MM.1S (cell line): ENCODE measurements around the gene SLC25A19.

ENCODE experiments used
- DNase-seq: peaks from one replicate; pipeline ENCODE4 v3.0.0-alpha.2; 2015
- H2AFZ ChIP-seq: fragments of 300-600 bp; sonication (generic); 2 replicates; pipeline ENCODE4 v1.6.0; 2016; ENCODE audit warnings: antibody characterized with exemption, low read length
- H3F3A ChIP-seq: fragments of 300-600 bp; sonication (generic); 2 replicates; pipeline ENCODE4 v1.6.1; 2016; ENCODE audit warnings: mild to moderate bottlenecking, antibody characterized with exemption, low read length, moderate library complexity, mixed read lengths; ENCODE audit not compliant: insufficient read depth
- H3K27ac ChIP-seq: fragments of 300-600 bp; sonication (generic); 2 replicates; pipeline ENCODE4 v1.5.1; 2016; ENCODE audit warnings: mild to moderate bottlenecking, low read length
- H3K27me3 ChIP-seq: fragments of 300-600 bp; sonication (generic); replicated peaks from 2 replicates; pipeline ENCODE4 v1.6.0; 2016; ENCODE audit warnings: low read length; ENCODE audit not compliant: insufficient read depth
- H3K36me3 ChIP-seq: fragments of 300-600 bp; sonication (generic); replicated peaks from 2 replicates; pipeline ENCODE4 v1.6.1; 2016; ENCODE audit warnings: mild to moderate bottlenecking, low read length, mixed read lengths; ENCODE audit not compliant: insufficient read depth
- H3K4me1 ChIP-seq: fragments of 300-600 bp; sonication (generic); 2 replicates; pipeline ENCODE4 v1.6.1; 2016; ENCODE audit warnings: low read length, mixed read lengths
- H3K4me2 ChIP-seq: fragments of 300-600 bp; sonication (generic); 2 replicates; pipeline ENCODE4 v1.6.0; 2016; ENCODE audit warnings: low read depth, low read length
- H3K4me3 ChIP-seq: fragments of 300-600 bp; sonication (generic); 2 replicates; pipeline ENCODE4 v1.5.1; 2016; ENCODE audit warnings: low read length, mixed read lengths
- H3K79me2 ChIP-seq: fragments of 300-600 bp; sonication (generic); 2 replicates; pipeline ENCODE4 v1.6.1; 2016; ENCODE audit warnings: mixed run types, low read length, mixed read lengths
- H3K9ac ChIP-seq: fragments of 300-600 bp; sonication (generic); 2 replicates; pipeline ENCODE4 v1.6.1; 2016; ENCODE audit warnings: low read length, mixed read lengths
- H3K9me2 ChIP-seq: fragments of 300-600 bp; sonication (generic); replicated peaks from 2 replicates; pipeline ENCODE4 v1.6.1; 2016; ENCODE audit warnings: mild to moderate bottlenecking, low read length, mixed read lengths; ENCODE audit not compliant: insufficient read depth
- H3K9me3 ChIP-seq: fragments of 300-600 bp; sonication (generic); replicated peaks from 2 replicates; pipeline ENCODE4 v1.6.1; 2016; ENCODE audit warnings: mild to moderate bottlenecking, low read length, mixed read lengths; ENCODE audit not compliant: insufficient read depth
- H4K20me1 ChIP-seq: fragments of 300-600 bp; sonication (generic); 2 replicates; pipeline ENCODE4 v1.6.1; 2016; ENCODE audit warnings: mild to moderate bottlenecking, low read length, moderate library complexity, mixed read lengths; ENCODE audit not compliant: insufficient read depth
- CTCF ChIP-seq: fragments of 300-600 bp; sonication (generic); IDR thresholded peaks from 2 replicates; pipeline ENCODE4 v1.5.1; 2016; ENCODE audit warnings: antibody characterized with exemption, low read length, mixed read lengths
- EZH2 ChIP-seq: fragments of 300-600 bp; sonication (generic); optimal IDR thresholded peaks from 2 replicates; pipeline ENCODE3; 2017; ENCODE audit warnings: low read depth, mild to moderate bottlenecking, antibody characterized with exemption, low read length, mixed read lengths
- EZH2phosphoT487 ChIP-seq: fragments of 300-600 bp; sonication (generic); IDR thresholded peaks from 2 replicates; pipeline ENCODE4 v1.6.1; 2018; ENCODE audit warnings: antibody characterized with exemption, low read length

The SLC25A19 gene

GRCh38 chr17:75289115-75289831, at the start of gene SLC25A19:
Gene SLC25A19, minus strand, starts transcription at chr17:75289433. Its CDS starts 2,669 bp downstream, at chr17:75286764.
- Histone ChIP-seq H3K4me2 (peak within 1 kb of the TSS; percentile 84), H3K4me1 (0 out of 2 replicates have a peak, but pooled peaks cover 7% of the 10 kb centered on the region), H4K20me1 (no peaks in the 10 kb centered on the region), H3K4me3 (peak within 1 kb of the TSS; percentile 87), H2AFZ (peak within 1 kb of the TSS; percentile 92), H3K36me3 (peaks cover 11% of the 10 kb centered on the region; the same call in 1 of the 2 replicates), H3K27me3 (no peaks in the 10 kb centered on the region), H3K9ac (peak within 1 kb of the TSS; percentile 82), H3K9me2 (no peaks in the 10 kb centered on the region), H3K79me2 (peaks cover 44% of the 10 kb centered on the region), H3K27ac (peak within 1 kb of the TSS; percentile 79), H3K9me3 (no peaks in the 10 kb centered on the region), H3F3A (peaks cover 19% of the 10 kb centered on the region)
- DNase-seq, result peak; percentile 99
- no peak for TF ChIP-seq EZH2
- TF ChIP-seq EZH2phosphoT487, result no peak
- no peak; the same call in 1 of the 2 replicates for TF ChIP-seq CTCF

GRCh38 chr17:75338335-75338734, 49.1 kb upstream of the SLC25A19 start:
- Histone ChIP-seq H3K27me3 (no peaks in the 10 kb centered on the region), H3K4me2 (no peak overlapping the region), H3K9me3 (no peaks in the 10 kb centered on the region), H3K9ac (no peak overlapping the region), H3K79me2 (peaks cover 80% of the 10 kb centered on the region), H3K36me3 (no peaks in the 10 kb centered on the region), H3K9me2 (no peaks in the 10 kb centered on the region), H3F3A (no peaks in the 10 kb centered on the region), H3K27ac (no peak overlapping the region), H3K4me1 (no peaks in the 10 kb centered on the region), H2AFZ (no peak overlapping the region), H3K4me3 (no peak overlapping the region), H4K20me1 (peaks cover 6% of the 10 kb centered on the region; the same call in 1 of the 2 replicates)
- TF ChIP-seq CTCF, result no peak
- TF ChIP-seq EZH2, result no peak
- no peak for TF ChIP-seq EZH2phosphoT487
- no peak for DNase-seq

- Histone ChIP-seq H3K27ac (no peak overlapping the region), H3K79me2 (peaks cover 81% of the 10 kb centered on the region), H3K9me3 (no peaks in the 10 kb centered on the region), H3K4me2 (no peak overlapping the region), H2AFZ (no peak overlapping the region), H3K27me3 (no peaks in the 10 kb centered on the region), H3K4me1 (no peaks in the 10 kb centered on the region), H3K9ac (no peak overlapping the region), H3K36me3 (no peaks in the 10 kb centered on the region), H3F3A (no peaks in the 10 kb centered on the region), H3K4me3 (no peak overlapping the region), H3K9me2 (no peaks in the 10 kb centered on the region), H4K20me1 (0 out of 2 replicates have a peak, but pooled peaks cover 6% of the 10 kb centered on the region)
- DNase-seq, result no peak
- no peak for TF ChIP-seq EZH2
- no peak for TF ChIP-seq CTCF
- no peak for TF ChIP-seq EZH2phosphoT487
These were observed 46.1 kb upstream of the SLC25A19 start for GRCh38 chr17:75335315-75335714.
